NOMO-1 treated with dmso at 0.1 percent for 144 hours (cell line): ENCODE data around the gene PTPRN2.
"Not testable (repeated sequence)": the region's sequence is repeated elsewhere in the genome, so short reads cannot be mapped to it uniquely, and the experiment has no call there.

Source experiments
- DNase-seq: peaks from one replicate; lab custom pipeline; 2025; ENCODE audit not compliant: unreplicated experiment; lab: John Stamatoyannopoulos, UW

PTPRN2 gene

DNA sequence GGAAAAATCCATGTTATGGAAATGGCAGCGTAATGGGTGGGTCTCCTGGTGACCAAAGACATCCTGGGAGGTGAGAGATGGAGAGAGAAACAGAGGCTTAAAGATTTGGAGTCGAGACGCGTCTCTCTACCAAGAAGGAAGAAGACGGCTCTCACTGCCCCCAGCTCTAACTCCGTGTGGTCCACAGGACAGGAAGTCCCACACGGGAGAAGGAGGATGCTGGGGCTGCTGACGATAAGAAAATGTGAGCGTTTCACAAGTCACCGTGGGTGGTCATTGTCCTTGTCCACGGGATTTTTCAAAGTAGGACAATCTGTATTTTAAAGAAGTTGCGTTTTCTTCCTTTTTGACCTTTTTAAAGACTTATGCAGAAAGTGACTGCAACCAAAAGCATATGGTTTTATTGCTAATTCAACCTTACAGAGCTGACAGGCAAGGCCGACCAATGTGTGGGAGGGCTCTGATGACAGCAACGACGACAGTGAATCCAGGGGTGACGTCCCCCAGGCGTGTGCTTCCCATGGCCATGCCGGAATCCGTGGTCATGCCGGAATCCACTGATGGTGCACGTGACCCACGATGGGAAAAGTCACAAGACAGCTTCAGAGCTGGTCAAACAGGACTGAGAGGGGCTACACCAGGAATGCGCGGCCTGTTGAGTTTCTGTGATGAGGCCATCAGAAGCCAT lies 341.2 kb downstream of the PTPRN2 start:
- no peak for DNase-seq

DNA sequence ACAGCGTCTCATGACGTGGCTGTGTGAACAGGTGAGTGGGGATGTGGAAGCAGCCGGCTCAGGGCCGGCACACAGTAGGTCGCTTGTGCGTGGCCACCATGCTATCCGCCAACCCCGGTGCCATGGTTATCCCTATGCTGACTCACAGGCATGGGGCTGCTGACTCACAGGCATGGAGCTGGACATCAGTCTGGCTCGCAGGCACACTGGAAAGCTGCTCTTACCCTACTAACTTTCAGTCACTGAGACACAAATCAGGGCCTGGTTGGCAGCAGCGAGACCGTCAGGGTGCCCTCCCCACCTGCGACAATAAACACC lies 341.9 kb downstream of the PTPRN2 start:
- no peak for DNase-seq

DNA sequence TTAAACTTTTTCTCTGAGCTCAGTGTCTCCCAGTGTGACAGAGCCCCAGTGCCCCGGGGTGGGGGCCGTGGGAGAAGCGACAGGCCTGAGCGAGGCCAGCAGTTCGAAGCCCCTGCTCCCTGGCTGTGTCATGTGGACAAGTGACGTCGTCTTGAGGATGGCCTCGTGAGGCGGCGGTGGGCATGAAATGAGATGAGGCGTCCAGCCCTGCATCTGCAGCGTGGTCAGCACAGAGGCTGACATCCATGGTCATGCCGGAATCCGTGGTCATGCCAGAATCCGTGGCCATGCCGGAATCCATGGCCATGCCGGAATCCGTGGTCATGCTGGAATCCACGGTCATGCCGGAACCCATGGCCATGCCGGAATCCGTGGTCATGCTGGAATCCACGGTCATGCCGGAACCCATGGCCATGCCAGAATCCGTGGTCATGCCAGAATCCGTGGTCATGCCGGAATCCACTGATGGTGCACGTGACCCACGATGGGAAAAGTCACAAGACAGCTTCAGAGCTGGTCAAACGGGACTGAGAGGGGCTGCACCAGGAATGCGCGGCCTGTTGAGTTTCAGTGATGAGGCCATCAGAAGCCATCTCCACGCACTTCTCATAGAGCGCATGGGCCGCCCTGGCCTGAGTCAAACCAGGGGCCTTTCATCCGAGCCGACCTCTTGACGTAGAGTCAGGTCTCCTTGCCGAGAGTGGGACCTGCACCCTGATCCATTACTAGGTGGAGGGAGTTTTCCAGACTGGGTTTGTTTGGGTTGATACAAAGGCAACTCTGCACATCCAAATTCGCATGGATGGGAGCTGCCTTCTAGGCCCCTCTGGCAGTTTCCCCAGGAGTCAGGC lies 342.5 kb downstream of the PTPRN2 start:
- DNase-seq = no peak

DNA sequence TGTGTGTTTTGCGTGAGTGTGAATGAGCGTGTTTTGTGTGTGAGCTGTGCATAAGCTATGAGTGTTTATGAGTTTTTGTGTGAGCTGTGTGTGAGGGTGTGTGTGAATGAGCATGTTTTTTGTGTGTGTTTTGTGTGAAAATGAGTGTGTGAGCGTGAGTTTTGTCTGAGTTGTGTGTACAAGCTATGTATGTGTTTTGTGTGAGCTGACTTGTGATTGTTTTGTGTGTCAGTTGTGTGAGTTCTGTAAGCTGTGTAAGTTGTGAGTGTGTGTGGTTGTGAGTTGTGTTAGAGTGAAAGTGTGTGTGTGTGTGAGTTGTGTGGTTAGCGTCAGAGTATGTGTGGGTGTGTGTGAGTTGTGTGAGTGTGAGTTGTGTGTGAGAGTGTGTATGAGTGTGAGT lies 343.2 kb downstream of the PTPRN2 start:
- no peak for DNase-seq

DNA sequence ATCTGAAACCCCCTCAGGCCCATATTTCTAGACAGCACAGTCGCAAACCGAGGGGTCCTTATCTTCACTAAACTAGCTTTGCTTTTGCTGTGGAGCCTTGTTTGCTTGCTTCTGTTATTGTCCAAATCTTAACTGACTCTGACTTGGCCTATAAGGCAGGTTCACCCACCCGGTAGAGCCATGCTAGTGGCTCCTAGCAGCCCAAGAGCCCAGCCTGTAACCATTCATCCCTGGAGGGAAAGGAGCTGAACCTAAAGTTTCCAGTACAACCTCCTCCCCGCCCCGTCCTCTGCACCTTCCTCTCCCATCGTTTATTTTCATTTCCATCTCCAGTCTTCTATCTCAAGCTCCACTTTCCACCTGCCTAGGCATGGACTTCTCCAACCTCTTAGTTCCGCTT lies 345.7 kb downstream of the PTPRN2 start:
- no peak for DNase-seq

DNA sequence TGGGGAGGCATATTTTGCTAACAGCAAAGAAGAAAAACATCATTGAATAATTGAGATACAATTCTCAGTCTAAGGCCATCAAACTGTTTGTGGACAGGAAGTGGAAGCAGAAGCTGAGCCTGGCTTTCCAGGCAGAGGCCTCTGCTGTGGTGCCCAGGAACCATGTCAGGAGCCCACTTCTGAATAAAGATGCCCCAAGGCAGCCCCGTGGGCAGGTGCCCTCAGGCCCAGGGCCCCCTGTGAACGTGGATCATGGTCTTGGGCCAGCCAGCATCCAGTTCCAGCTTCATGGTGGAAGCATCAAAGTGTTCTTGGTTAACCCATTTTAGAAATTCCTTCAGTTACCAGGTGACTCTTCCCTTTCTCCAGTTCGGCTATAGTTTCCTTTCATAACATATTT lies 346.8 kb downstream of the PTPRN2 start:
- no peak for DNase-seq

DNA sequence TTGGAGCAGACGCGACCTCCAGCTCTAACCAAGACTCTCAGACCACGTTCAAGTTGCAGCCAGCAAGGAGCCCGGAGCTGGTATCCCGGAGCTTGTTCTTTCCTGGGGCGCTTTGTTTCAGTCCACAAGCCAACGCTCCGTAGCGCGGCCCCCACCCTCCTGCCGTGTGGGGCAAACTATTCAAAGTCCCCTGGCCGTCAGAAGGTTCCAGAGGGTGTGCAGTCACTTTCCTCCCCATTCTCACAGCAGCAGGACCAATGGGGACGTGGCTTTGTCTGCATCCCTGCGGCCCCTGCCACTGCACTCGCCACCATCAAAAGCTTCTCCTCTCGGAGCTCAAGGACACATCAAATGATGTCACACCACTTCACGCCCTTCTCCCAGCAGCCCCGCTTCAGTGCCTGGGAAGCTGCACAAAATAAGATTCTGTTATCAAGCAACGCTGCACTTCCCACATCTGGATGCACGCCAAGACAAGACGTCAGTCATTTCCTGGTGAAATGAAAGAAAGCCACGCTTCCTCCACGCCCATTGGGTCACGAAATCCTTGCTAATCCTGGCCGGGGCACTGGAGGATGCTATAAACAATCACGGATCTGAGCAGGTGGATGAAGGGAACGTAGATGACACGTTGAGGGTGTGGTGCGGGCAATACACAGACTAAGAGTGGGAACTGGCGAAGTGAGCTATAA lies 348.2 kb downstream of the PTPRN2 start:
- no peak for DNase-seq

DNA sequence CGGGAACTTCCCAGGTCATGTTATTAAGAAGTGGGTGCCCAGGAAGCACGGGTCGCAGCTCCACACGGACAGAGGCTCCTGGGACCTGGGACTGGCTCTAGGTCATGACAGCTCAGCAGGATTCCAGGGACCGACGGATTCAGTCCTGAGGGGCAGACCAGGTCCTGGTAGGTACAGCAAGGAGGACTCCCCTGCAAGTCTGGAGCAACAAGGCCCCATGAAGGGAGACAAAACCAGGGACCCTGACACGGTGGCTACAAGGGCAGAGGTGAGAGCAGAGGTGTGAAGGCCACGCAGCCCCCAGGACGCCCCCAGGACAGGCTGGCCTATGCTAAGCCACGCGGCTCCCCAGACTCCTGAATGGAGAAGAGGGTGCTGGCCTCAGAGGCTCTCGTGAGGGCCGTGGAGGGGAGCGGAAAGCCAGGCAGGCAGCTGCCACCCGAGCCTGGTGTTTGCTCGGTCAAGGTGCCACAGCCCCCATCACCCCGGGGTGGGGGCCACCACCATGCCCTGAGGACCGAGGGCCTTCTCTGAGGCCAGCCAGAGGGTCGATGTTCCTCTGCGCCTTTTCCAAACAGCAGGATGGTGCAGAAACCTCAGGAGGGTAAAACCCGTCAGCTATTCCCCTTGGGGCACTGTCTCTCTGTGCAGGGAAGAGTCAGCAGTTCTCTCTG lies 348.9 kb downstream of the PTPRN2 start:
- DNase-seq = no peak

DNA sequence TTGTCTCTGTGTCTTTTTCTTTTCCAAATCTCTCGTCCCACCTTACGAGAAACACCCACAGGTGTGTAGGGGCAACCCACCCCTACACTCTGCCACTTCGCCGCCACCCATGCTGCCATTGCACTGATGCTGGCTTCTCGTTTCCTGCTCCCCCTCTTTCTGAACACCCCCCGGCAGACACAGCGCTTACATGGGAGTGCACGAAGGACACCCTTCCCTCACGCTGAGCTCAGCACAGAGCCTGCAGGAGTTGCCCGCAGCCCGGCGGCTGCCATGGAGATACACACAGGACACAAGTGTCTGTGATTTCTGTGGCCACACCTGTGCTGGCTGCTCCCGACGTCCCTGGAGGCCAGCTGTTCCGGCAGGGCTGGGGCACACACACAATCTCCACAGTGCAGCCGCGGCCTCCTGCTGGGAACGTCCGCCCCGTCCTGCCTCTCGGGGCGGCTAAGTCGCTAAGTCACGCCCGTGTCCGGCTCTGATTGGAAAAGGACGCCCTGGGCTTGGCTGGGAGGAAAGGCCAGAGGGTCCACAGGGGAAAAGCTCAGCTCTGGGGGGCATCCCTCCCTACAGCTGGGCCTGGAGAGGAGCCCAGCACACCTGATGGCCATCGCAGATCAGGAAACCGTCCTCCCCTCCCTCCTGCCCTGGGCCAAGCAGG lies 349.8 kb downstream of the PTPRN2 start:
- DNase-seq = no peak

DNA sequence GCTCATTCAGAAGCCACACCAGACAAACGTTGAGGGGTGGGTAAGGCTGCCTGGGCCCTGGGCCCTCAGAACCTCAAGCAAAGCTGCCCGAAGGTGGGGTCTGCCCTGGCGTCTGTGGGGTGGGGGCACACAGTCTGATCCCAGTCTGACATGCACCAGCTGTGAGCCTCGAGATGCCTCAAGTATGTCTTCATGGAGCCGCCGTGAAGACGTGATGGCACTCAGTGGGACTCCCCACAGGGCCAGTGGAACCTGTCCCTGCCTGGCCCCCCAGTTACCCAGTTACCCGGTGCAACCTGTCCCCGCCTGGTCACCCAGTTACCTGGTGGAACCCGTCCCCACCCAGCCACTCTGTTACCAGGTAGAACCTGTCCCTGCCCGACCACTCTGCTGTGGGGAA lies 351.2 kb downstream of the PTPRN2 start:
- no peak for DNase-seq

DNA sequence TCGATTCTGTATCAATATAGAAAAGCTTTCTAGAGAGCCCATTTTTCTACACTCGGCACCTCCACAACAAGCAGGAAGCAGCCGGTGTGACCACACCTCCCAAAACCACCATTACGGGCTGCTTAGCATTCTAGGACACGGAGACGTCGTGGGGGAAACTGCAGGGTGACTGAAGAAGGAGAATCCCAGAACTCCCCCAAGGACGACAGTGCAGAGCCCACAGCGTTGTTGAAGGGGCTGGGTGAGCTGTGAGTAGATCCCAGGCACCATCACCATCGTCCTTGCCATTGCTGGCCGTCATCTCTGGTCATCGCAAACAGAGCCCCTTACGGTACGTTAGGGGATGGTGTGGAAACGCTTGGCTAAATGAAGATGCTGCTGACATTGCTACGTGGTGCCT lies 351.8 kb downstream of the PTPRN2 start:
- DNase-seq = no peak

DNA sequence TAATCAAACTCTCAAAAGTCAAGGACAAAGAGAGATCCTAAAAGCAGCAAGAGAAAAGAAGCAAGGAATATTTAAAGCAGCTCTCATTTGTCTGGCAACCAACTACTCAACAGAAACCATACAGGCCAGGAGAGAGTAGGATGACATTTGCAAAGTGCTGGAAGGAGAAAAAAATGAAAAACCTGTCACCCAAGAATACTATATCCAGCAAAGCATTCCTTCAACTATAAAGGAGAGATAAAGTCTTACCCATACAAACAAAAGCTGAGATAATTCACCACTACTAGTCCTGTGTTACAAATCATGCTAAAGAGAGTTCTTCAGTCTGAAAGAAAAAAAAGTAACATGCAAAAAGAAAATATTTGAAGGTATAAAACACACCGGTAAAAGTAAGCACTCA lies 357.7 kb downstream of the PTPRN2 start:
- no peak for DNase-seq

DNA sequence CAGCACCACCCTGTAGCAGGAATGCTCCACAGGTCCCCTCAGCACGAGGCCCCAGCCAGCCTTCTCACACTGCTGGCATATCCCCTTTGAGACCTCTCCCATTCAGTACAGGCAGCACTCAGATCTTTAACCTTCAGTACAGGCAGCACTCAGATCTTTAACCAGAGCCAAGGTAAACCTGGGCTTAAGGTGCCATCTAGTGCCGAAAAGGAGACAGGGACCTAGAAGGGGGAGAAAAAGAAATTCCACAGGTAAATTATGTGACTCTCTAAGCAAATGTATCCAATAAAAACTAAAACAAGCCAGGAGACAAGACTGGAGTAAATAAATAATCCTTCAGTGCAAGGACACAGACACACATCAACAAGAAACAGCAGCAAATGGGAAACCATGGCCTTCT lies 358.6 kb downstream of the PTPRN2 start:
- DNase-seq = no peak

DNA sequence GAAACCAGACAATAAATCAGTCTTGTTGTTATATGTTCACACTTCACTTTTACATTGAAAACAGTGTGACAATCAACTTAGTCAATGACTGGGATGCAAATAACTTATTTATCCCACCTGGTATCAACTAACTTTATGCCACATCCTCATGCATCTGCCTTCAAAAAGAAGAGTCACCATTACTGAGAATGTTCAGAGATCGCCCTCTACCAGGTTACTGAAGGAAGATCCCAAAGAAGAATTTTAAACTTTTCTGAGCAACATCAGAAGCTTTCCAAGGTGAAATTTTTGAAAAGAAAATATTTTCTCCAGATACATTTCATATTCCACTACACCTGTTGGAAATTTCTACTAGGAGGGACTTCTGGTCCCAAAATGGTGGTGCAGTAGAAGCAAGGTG lies 359.5 kb downstream of the PTPRN2 start:
- no peak for DNase-seq

DNA sequence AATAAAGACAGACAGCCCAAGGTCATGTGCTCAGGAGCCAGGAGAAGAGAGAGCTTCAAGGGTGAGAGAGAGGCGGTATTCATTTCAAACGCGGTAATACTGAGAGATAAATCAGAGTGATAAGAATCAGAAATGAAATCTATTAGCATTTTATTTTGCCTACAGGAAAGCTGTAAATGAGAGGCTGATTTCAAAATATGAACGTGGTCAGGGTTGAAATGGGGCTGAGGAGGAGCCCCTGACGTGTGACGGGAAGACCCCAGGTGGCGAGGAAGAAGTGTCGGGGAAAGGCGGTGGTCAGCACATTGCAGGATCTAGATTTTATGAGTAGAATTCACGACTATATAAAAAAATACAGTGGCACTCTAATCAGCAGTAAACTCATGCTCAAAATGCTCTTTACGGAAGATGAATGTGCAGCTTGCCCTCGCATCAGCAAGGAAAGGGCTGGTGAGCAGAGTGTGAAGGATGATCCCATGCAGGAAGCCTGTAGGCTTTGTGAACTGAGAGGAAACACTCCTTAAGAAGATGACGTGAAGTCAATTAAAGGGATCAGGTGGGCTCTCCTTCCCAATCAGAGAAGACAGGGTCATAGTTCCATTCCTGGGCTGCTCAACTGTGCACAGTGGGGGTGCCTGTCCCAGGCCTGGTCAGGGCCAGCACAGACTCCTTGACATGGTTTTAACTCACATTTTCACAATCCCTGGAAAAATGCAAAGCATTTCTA lies 360.2 kb downstream of the PTPRN2 start:
- no peak for DNase-seq

DNA sequence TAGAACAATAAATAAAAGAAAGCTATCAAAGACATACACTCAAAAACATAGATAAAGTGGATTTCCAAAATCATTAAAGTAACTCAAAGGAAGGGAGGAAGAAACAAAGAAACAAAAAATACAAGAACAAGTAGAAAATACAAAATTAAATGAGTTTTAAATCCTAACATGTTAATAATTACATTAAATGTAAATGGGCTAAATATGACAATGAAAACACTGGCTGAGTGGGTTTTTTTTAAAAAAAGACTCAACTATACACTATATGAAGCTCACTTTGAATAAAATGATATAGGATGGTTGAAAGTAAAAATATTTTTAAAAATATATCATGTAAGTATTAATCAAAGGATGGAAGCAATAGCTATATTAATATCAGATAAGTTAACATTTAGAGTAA lies 371.4 kb downstream of the PTPRN2 start:
- DNase-seq = no peak

DNA sequence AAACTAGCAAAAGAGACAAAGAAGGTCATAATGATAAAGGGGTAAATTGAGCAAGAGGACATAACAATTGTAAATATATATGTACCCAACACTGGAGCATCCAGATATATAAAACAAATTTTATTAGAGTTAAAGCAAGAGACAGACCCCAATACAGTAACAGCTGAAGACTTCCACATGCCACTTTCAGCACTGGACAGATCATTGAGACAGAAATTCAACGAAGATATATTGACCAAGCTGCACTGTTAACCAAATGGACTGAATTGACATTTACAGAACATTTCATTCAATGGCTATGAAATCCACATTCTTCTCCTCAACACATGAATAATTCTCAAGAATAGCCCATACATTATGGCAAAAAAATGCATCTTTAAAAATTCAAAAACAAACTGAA lies 378.2 kb downstream of the PTPRN2 start:
- no peak for DNase-seq

DNA sequence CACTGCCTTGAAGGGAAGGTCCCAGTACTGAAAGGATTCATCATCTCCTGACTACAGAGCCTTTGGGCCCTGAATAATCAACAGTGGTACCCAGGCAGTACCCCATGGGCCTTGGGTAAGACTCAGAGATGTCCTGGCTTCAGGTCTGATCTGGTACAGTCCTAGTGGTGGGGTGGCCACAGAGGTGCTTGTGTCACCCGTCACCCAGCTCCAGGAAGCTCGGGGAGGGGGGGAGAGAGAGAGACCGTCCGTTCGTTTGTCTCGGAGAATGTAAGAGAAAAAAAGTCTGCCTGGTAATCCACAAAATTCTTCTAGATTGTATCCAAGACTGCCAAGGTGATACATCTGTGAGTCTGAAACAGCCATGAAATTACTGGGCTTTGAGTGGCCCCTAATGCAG lies 381.3 kb downstream of the PTPRN2 start:
- no peak for DNase-seq

DNA sequence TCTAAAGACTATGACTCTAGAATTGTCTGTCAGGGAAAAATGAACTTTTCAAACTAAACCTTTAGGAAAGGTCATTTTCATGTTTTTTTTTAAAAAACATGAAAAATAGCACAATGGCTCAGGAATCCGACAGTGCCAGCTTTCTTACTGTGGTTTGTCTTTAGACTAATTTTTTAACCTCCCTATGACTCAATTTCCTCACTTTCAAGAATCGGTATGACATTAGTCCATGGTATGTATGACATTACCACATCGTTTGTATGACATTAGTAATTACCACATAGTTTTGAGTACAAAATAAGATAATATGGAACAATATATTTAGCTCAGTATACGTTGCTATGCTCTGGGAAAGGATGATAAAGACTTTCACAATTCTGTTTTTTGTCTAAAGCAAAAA lies 383.2 kb downstream of the PTPRN2 start:
- no peak for DNase-seq

DNA sequence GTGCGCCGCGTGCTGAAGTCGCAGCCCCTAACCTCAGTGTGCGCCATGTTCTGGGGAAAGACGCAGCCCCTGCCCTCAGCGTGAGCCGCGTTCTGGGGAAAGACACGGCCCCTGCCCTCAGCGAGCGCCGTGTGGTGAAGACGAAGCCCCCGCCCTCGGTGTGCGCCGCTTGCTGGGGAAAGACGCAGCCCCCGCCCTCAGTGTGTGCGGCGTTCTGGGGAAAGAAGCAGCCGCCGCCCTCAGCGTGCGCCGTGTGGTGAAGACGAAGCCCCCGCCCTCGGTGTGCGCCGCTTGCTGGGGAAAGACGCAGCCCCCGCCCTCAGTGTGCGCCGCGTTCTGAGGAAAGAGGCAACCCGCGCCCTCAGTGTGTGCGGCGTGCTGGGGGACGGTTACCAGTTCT lies 383.7 kb downstream of the PTPRN2 start:
- not testable (repeated sequence) for DNase-seq
